Natural killer cell (primary cell): ENCODE measurements around the gene EXOSC5. TPM values are rescaled to one million over a fixed set of nuclear protein-coding genes. Genes with fewer than 3 reads are reported as not detected.

Experiments
- ATAC-seq, 3 donors: fragments of 150-1000 bp in 2 of 3; fragments of 200-7000 bp in 1 of 3; cut with Tn5 transposase; 1 replicate in 1 of 3; 2 replicates in 2 of 3; pipeline ENCODE4 v1.10.0; 2021; ENCODE audit warnings: mild to moderate bottlenecking in 2 of 3, moderate library complexity in 2 of 3
- DNase-seq, 2 donors: peaks; one replicate each; pipeline versions ENCODE4 v3.0.0 to v3.0.0-alpha.2; 2013 to 2021; ENCODE audit warnings: mixed read lengths in 1 of 2
- H3K27ac ChIP-seq: one replicate; pipeline ENCODE4 v1.5.1; 2013; ENCODE audit warnings: mild to moderate bottlenecking, low read length
- H3K27me3 ChIP-seq: one replicate; pipeline ENCODE4 v1.6.1; 2013; ENCODE audit warnings: low read length; ENCODE audit not compliant: control insufficient read depth, insufficient read depth
- H3K36me3 ChIP-seq: one replicate; pipeline ENCODE4 v1.6.1; 2013; ENCODE audit warnings: low read length; ENCODE audit not compliant: control insufficient read depth, insufficient read depth
- H3K4me1 ChIP-seq: one replicate; pipeline ENCODE4 v1.6.1; 2013; ENCODE audit warnings: low read length; ENCODE audit not compliant: control insufficient read depth, insufficient read depth
- H3K4me3 ChIP-seq: one replicate; pipeline ENCODE4 v1.5.1; 2013; ENCODE audit warnings: low read length
- H3K9me3 ChIP-seq: one replicate; pipeline ENCODE4 v1.6.1; 2013; ENCODE audit warnings: low read length; ENCODE audit not compliant: control insufficient read depth, insufficient read depth
- H3K27ac Mint-ChIP-seq, 2 donors: one replicate each; pipeline ENCODE4 v1.8.0; 2022; ENCODE audit warnings: mild to moderate bottlenecking in 2 of 2, mixed read lengths in 2 of 2, moderate library complexity in 1 of 2
- H3K27me3 Mint-ChIP-seq, 2 donors: one replicate each; pipeline ENCODE4 v1.8.0; 2022; ENCODE audit warnings: low read depth in 2 of 2, mixed read lengths in 2 of 2
- H3K36me3 Mint-ChIP-seq: one replicate; pipeline ENCODE4 v1.8.0; 2022; ENCODE audit warnings: mixed read lengths
- H3K4me1 Mint-ChIP-seq, 2 donors: one replicate each; pipeline ENCODE4 v1.8.0; 2022; ENCODE audit warnings: mixed read lengths in 2 of 2
- H3K4me3 Mint-ChIP-seq: one replicate; pipeline ENCODE4 v1.8.0; 2022; ENCODE audit warnings: mild to moderate bottlenecking, moderate library complexity, mixed read lengths
- H3K9me3 Mint-ChIP-seq, 2 donors: one replicate each; pipeline ENCODE4 v1.8.0; 2022; ENCODE audit warnings: mixed read lengths in 2 of 2
- CTCF ChIP-seq: fragments of 200-600 bp; IDR thresholded peaks from one replicate; pipeline ENCODE4 v1.8.0; 2022; ENCODE audit warnings: antibody characterized with exemption
- WGBS: methylation state at CpG from one replicate; pipeline ENCODE4 v1.1.7; 2013; ENCODE audit warnings: missing lambda C conversion rate; ENCODE audit not compliant: insufficient coverage; 5-methylcytosine and 5-hydroxymethylcytosine counted together
- intact Hi-C: fragments of 100-400 bp; cut with micrococcal nuclease; formaldehyde crosslinking; loops from one replicate; pipeline ENCODE4 v1.14.2; 2022
- total RNA-seq, 4 donors: library from RNA; stranded (reverse); fragments of 120-200 nt in 1 of 4; gene quantifications; one replicate each; pipeline versions ENCODE4 v1.2.3 to v1.2.4, GENCODE V29; 2013 to 2022

EXOSC5 gene
- total RNA-seq, 3 donors from 2014 or later (not counting 1 experiment from before 2014, with no cell fraction given), result 9.0 to 11.6 (median 9.5) TPM

GRCh38 chr19:41426952-41427646, 29.9 kb upstream of the EXOSC5 start, which contains the start of gene B3GNT8:
TSS of gene B3GNT8 (minus strand) at chr19:41427374. CDS start at chr19:41426778, 596 bp downstream.
- peaks cover 10 to 28% of the 10 kb centered on the region in 2 donors for H3K4me1 Mint-ChIP-seq
- peak; percentile 62 to 69 (median 68) for ATAC-seq

GRCh38 chr19:41426116-41426841, 29.1 kb upstream of the EXOSC5 start:
- H3K36me3 Mint-ChIP-seq, result no peaks in the 10 kb centered on the region
- WGBS, result 88% methylated on average over 36 of the region's 36 CpGs
- intact Hi-C loops, result no loop called here
- Histone ChIP-seq H3K4me3 (no peak overlapping the region), H3K27me3 (no peaks in the 10 kb centered on the region), H3K9me3 (no peaks in the 10 kb centered on the region), H3K36me3 (peaks cover 27% of the 10 kb centered on the region), H3K4me1 (peaks cover 53% of the 10 kb centered on the region), H3K27ac (no peak overlapping the region)
- TF ChIP-seq CTCF, result no peak
- peak overlapping the region; percentile 82 to 92 for H3K27ac Mint-ChIP-seq
- H3K4me3 Mint-ChIP-seq, result peak overlapping the region; percentile 68
- no peaks in the 10 kb centered on the region for H3K9me3 Mint-ChIP-seq
- H3K27me3 Mint-ChIP-seq, result no peaks in the 10 kb centered on the region
- no peak for ATAC-seq
- peaks cover 10 to 32% of the 10 kb centered on the region in 2 donors for H3K4me1 Mint-ChIP-seq
- DNase-seq, result no peak

More at GRCh38 chr19:41426952-41427646, 29.9 kb upstream of the EXOSC5 start, which contains the start of gene B3GNT8:
- Histone ChIP-seq H3K36me3 (peaks cover 34% of the 10 kb centered on the region), H3K27me3 (no peaks in the 10 kb centered on the region), H3K4me1 (peaks cover 48% of the 10 kb centered on the region), H3K27ac (peak within 1 kb of the TSS; percentile 68), H3K9me3 (no peaks in the 10 kb centered on the region), H3K4me3 (peak within 1 kb of the TSS; percentile 40)
- 22% methylated on average over 19 of the region's 19 CpGs for WGBS
- H3K4me3 Mint-ChIP-seq, result peak within 1 kb of the TSS; percentile 94
- intact Hi-C loops, result no loop called here
- peak within 1 kb of the TSS; percentile 82 to 92 for H3K27ac Mint-ChIP-seq
- no peak for TF ChIP-seq CTCF
- H3K27me3 Mint-ChIP-seq, result no peaks in the 10 kb centered on the region
- peak in 1 of 2 donors; percentile 62 for DNase-seq
- no peaks in the 10 kb centered on the region for H3K9me3 Mint-ChIP-seq
- H3K36me3 Mint-ChIP-seq, result no peaks in the 10 kb centered on the region

- DNase-seq (no peak), ATAC-seq (no peak)
- Histone ChIP-seq H3K27ac (peak overlapping the region; percentile 3), H3K36me3 (peaks cover 31% of the 10 kb centered on the region), H3K4me3 (no peak overlapping the region), H3K4me1 (peaks cover 61% of the 10 kb centered on the region), H3K9me3 (no peaks in the 10 kb centered on the region), H3K27me3 (no peaks in the 10 kb centered on the region)
- Mint-ChIP-seq H3K27me3 (no peaks in the 10 kb centered on the region), H3K27ac (peak overlapping the region in 1 of 2 donors; percentile 92), H3K4me1 (peaks cover 10 to 33% of the 10 kb centered on the region in 2 donors), H3K9me3 (no peaks in the 10 kb centered on the region), H3K4me3 (peak overlapping the region; percentile 45), H3K36me3 (no peaks in the 10 kb centered on the region)
- intact Hi-C loops, result no loop called here
- TF ChIP-seq CTCF, result no peak
- 93% methylated on average over 28 of the region's 28 CpGs for WGBS
Measured at GRCh38 chr19:41425174-41426115, 28.3 kb upstream of the EXOSC5 start.
